HepG2 (cell line): ENCODE results near the gene BICRA. TPM values are rescaled to one million over a fixed set of nuclear protein-coding genes. Genes with fewer than 3 reads are reported as not detected.

Experiments
- CBX5 ChIP-seq: sonication (generic); formaldehyde crosslinking; IDR thresholded peaks from 2 replicates; pipeline ENCODE4 v1.4.0; 2020; ENCODE audit warnings: missing genetic modification reagents, borderline replicate concordance
- DMAP1 ChIP-seq: IDR thresholded peaks from 2 replicates; pipeline ENCODE4 v1.6.1; 2016
- EED ChIP-seq: sonication (generic); formaldehyde crosslinking; IDR thresholded peaks from 2 replicates; pipeline ENCODE4 v1.5.0; 2020; ENCODE audit warnings: mild to moderate bottlenecking, missing genetic modification reagents
- FOXP1 ChIP-seq, 2 experiments: fragments of 450-650 bp in 1 of 2; IDR thresholded peaks; 2 replicates each; pipeline ENCODE4 v1.6.1; 2017 to 2018; ENCODE audit warnings: antibody characterized with exemption in 1 of 2
- MAZ ChIP-seq, 2 experiments: sonication (generic) in 1 of 2; formaldehyde crosslinking in 1 of 2; IDR thresholded peaks; 2 replicates each; pipeline versions ENCODE4 v1.5.0 to v1.6.1; 2012 to 2020; ENCODE audit warnings: low read depth in 2 of 2, mild to moderate bottlenecking in 2 of 2, borderline replicate concordance in 1 of 2, improper control_type of control experiment in 1 of 2, low read length in 1 of 2, missing genetic modification reagents in 1 of 2, moderate library complexity in 1 of 2
- SALL2 ChIP-seq: sonication (generic); formaldehyde crosslinking; IDR thresholded peaks from 2 replicates; pipeline ENCODE4 v1.8.1; 2023; ENCODE audit warnings: mild to moderate bottlenecking, missing genetic modification reagents, inconsistent platforms
- SMAD1 ChIP-seq: sonication (generic); formaldehyde crosslinking; IDR thresholded peaks from 2 replicates; pipeline ENCODE4 v1.4.0; 2020; ENCODE audit warnings: missing genetic modification reagents, low read depth, mild to moderate bottlenecking, borderline replicate concordance
- SMAD3 ChIP-seq: sonication (generic); formaldehyde crosslinking; IDR thresholded peaks from 2 replicates; pipeline ENCODE4 v1.4.0; 2020; ENCODE audit warnings: missing genetic modification reagents
- SP5 ChIP-seq: IDR thresholded peaks from 2 replicates; pipeline ENCODE4 v1.6.1; 2016; ENCODE audit warnings: low read depth, borderline replicate concordance
- WIZ ChIP-seq: sonication (generic); formaldehyde crosslinking; IDR thresholded peaks from 2 replicates; pipeline ENCODE4 v1.5.1; 2020; ENCODE audit warnings: mild to moderate bottlenecking, missing genetic modification reagents
- ZKSCAN8 ChIP-seq: IDR thresholded peaks from 2 replicates; pipeline ENCODE4 v1.6.1; 2016; ENCODE audit warnings: borderline replicate concordance, missing genetic modification reagents, missing compliant biosample characterization
- ZNF256 ChIP-seq: sonication (generic); formaldehyde crosslinking; conservative IDR thresholded peaks from 2 replicates; pipeline ENCODE4 v1.4.0; 2020; ENCODE audit warnings: missing genetic modification reagents
- ZNF337 ChIP-seq: sonication (generic); formaldehyde crosslinking; IDR thresholded peaks from 2 replicates; pipeline ENCODE4 v1.5.1; 2020; ENCODE audit warnings: missing genetic modification reagents, low read depth, mild to moderate bottlenecking, borderline replicate concordance
- ZNF782 ChIP-seq: sonication (generic); formaldehyde crosslinking; IDR thresholded peaks from 2 replicates; pipeline ENCODE4 v1.4.0; 2020; ENCODE audit warnings: missing genetic modification reagents, mild to moderate bottlenecking, borderline replicate concordance
- polyA plus RNA-seq, 8 experiments: library from polyadenylated mRNA; depleted of rRNA in 3 of 8; stranded (reverse) in 7 of 8; unstranded in 1 of 8; fragments of >200 nt; fragmentation: Illumina TruSeq in 4 of 8; extraction: Trizol in 4 of 8; gene quantifications; 2 replicates each; pipeline versions ENCODE4 v1.2.1 to v1.2.3, GENCODE V29; 2011 to 2016; ENCODE audit warnings: low read depth in 4 of 8, missing spikeins in 1 of 8, mixed read lengths in 1 of 8; ENCODE audit not compliant: insufficient read depth in 1 of 8
- total RNA-seq, 5 experiments: library from RNA; depleted of rRNA; stranded (reverse); fragments of >200 nt; fragmentation: Illumina TruSeq; extraction: Trizol; gene quantifications; 2 replicates each; pipeline ENCODE4 v1.2.3, GENCODE V29; 2016; ENCODE audit warnings: low read depth in 1 of 5
- TF ChIP-seq, protein P1 (sequence below): sonication (generic); formaldehyde crosslinking; IDR thresholded peaks from 2 replicates; pipeline ENCODE4 v1.5.0; 2020; ENCODE audit warnings: missing genetic modification reagents
- TF ChIP-seq, protein P2 (sequence below): sonication (generic); formaldehyde crosslinking; IDR thresholded peaks from 2 replicates; pipeline ENCODE4 v1.4.0; 2020; ENCODE audit warnings: mild to moderate bottlenecking, missing genetic modification reagents
- TF ChIP-seq, protein P3 (sequence below): sonication (generic); formaldehyde crosslinking; IDR thresholded peaks from 2 replicates; pipeline ENCODE4 v1.4.0; 2020; ENCODE audit warnings: mild to moderate bottlenecking, missing genetic modification reagents
- TF ChIP-seq, protein P4 (sequence below): sonication (generic); formaldehyde crosslinking; IDR thresholded peaks from 2 replicates; pipeline ENCODE4 v1.4.0; 2020; ENCODE audit warnings: mild to moderate bottlenecking, missing genetic modification reagents
- TF ChIP-seq, protein P5 (sequence below): IDR thresholded peaks from 2 replicates; pipeline ENCODE4 v1.6.1; 2016; ENCODE audit warnings: control low read depth
- TF ChIP-seq, protein P6 (sequence below): sonication (generic); formaldehyde crosslinking; conservative IDR thresholded peaks from 2 replicates; pipeline ENCODE4 v1.8.0; 2022; ENCODE audit warnings: mild to moderate bottlenecking, moderate library complexity, missing genetic modification reagents

Gene BICRA
- total and polyA plus RNA-seq, 2 of the 13 experiments (the other 11 are each of a cell fraction or from before 2014, with no cell fraction given): 0.55 to 0.71 TPM

DNA sequence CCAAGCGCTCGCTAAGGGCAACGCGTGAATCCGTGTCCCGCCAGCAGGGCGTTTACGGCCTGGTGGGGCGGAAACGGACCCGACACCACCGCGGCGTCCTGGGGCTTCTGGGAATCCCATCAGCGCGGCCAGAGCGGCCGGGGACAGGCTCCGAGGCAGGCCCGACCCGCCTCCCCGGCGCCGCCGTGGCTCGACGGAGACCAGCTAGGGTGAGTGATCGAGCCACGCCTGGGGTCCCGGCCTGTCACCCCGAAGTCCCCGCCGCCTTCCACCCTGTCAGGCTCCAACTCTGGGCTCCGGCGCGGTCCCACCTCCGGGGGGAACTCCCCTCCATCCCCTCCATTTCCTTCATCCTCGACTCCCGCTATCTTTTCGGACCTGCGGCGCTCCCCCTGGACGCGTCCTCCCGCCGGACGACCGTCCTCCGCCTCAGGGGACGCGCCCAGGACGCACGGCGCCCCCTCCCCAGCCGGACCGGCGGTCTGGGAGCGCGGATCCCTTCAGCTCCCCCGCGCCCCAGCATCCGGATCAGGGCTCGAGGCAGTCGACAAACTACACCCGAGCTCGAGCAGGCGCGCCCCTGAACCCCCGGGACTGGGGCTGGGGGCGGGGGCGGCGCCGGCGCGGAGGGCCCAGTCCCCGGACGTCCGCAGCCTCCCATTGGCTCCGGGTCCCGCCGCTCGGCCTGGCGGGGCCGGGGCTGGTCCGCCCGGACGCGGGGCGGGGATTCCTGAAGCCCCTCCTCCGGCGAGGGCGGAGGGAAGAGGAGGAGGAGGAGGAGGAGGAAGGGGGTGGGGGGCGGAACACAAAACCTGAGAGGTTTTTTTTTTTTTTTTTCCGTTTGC lies 638 bp upstream of the BICRA start (continued):
- TF ChIP-seq SP5 (CRISPR knock-in tag) (0 out of 2 replicates have a peak, but pooled peaks have one; percentile 10), ZNF782 (peak; percentile 57; the same call in 1 of the 2 replicates), DMAP1 (CRISPR knock-in tag) (peak; percentile 54; the same call in 1 of the 2 replicates), WIZ (CRISPR knock-in tag) (no peak), EED (CRISPR knock-in tag) (no peak), SMAD3 (CRISPR knock-in tag) (no peak), SALL2 (CRISPR knock-in tag) (peak; percentile 67; the same call in 1 of the 2 replicates), ZNF337 (no peak), MAZ (IDR thresholded peaks at IDR 0.05; ENCODE audit: borderline replicate concordance, low read depth, low read length) (peak; percentile 99), MAZ (CRISPR knock-in tag; IDR thresholded peaks at IDR 0.05; ENCODE audit: low read depth) (peak; percentile 76), ZNF256 (no peak), CBX5 (CRISPR knock-in tag) (no peak), FOXP1 (IDR thresholded peaks at IDR 0.05) (no peak), FOXP1 (CRISPR knock-in tag; IDR thresholded peaks at IDR 0.05) (no peak), ZKSCAN8 (CRISPR knock-in tag) (no peak), SMAD1 (CRISPR knock-in tag) (no peak)
- TF ChIP-seq, protein P1, sequence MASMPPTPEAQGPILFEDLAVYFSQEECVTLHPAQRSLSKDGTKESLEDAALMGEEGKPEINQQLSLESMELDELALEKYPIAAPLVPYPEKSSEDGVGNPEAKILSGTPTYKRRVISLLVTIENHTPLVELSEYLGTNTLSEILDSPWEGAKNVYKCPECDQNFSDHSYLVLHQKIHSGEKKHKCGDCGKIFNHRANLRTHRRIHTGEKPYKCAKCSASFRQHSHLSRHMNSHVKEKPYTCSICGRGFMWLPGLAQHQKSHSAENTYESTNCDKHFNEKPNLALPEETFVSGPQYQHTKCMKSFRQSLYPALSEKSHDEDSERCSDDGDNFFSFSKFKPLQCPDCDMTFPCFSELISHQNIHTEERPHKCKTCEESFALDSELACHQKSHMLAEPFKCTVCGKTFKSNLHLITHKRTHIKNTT (CRISPR knock-in tag): no peak
- TF ChIP-seq, protein P2, sequence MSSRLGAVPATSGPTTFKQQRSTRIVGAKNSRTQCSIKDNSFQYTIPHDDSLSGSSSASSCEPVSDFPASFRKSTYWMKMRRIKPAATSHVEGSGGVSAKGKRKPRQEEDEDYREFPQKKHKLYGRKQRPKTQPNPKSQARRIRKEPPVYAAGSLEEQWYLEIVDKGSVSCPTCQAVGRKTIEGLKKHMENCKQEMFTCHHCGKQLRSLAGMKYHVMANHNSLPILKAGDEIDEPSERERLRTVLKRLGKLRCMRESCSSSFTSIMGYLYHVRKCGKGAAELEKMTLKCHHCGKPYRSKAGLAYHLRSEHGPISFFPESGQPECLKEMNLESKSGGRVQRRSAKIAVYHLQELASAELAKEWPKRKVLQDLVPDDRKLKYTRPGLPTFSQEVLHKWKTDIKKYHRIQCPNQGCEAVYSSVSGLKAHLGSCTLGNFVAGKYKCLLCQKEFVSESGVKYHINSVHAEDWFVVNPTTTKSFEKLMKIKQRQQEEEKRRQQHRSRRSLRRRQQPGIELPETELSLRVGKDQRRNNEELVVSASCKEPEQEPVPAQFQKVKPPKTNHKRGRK (CRISPR knock-in tag): no peak
- TF ChIP-seq, protein P3, sequence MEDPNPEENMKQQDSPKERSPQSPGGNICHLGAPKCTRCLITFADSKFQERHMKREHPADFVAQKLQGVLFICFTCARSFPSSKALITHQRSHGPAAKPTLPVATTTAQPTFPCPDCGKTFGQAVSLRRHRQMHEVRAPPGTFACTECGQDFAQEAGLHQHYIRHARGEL (CRISPR knock-in tag): no peak
- TF ChIP-seq, protein P4, sequence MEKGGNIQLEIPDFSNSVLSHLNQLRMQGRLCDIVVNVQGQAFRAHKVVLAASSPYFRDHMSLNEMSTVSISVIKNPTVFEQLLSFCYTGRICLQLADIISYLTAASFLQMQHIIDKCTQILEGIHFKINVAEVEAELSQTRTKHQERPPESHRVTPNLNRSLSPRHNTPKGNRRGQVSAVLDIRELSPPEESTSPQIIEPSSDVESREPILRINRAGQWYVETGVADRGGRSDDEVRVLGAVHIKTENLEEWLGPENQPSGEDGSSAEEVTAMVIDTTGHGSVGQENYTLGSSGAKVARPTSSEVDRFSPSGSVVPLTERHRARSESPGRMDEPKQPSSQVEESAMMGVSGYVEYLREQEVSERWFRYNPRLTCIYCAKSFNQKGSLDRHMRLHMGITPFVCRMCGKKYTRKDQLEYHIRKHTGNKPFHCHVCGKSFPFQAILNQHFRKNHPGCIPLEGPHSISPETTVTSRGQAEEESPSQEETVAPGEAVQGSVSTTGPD (CRISPR knock-in tag): no peak
- TF ChIP-seq, protein P5, sequence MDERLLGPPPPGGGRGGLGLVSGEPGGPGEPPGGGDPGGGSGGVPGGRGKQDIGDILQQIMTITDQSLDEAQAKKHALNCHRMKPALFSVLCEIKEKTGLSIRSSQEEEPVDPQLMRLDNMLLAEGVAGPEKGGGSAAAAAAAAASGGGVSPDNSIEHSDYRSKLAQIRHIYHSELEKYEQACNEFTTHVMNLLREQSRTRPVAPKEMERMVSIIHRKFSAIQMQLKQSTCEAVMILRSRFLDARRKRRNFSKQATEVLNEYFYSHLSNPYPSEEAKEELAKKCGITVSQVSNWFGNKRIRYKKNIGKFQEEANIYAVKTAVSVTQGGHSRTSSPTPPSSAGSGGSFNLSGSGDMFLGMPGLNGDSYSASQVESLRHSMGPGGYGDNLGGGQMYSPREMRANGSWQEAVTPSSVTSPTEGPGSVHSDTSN (CRISPR knock-in tag): peak; percentile 78
- TF ChIP-seq, protein P6, sequence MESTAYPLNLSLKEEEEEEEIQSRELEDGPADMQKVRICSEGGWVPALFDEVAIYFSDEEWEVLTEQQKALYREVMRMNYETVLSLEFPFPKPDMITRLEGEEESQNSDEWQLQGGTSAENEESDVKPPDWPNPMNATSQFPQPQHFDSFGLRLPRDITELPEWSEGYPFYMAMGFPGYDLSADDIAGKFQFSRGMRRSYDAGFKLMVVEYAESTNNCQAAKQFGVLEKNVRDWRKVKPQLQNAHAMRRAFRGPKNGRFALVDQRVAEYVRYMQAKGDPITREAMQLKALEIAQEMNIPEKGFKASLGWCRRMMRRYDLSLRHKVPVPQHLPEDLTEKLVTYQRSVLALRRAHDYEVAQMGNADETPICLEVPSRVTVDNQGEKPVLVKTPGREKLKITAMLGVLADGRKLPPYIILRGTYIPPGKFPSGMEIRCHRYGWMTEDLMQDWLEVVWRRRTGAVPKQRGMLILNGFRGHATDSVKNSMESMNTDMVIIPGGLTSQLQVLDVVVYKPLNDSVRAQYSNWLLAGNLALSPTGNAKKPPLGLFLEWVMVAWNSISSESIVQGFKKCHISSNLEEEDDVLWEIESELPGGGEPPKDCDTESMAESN (CRISPR knock-in tag): peak; percentile 78; the same call in 1 of the 2 replicates
